Stimulated activated CD8-positive, alpha-beta memory T cell treated with anti-CD3 and anti-CD28 coated beads, Interleukin-7, amount 100 ng/mL, for 1 hour (primary cell): ENCODE results near the gene RTN3.
A peak's percentile ranks its signal among the peaks of the same experiment; 100 is the strongest.
"Not testable (repeated sequence)": the region's sequence is repeated elsewhere in the genome, so short reads cannot be mapped to it uniquely, and the experiment has no call there.

Experiments used
- DNase-seq, 2 donors: peaks; one replicate each; pipeline ENCODE4 v3.0.0-alpha.2; 2020; ENCODE audit warnings: low read depth in 2 of 2

The RTN3 gene

GRCh38 chr11:63768237-63769041 lies 87.1 kb downstream of the RTN3 start, which contains the start of gene ZFTA:
Gene ZFTA (minus strand): TSS chr11:63768775. CDS start chr11:63768622, 153 bp downstream.
- peak; percentile 39 to 54 for DNase-seq

- peak in 1 of 2 donors; percentile 9 for DNase-seq
Observed at GRCh38 chr11:63769042-63769713, 87.9 kb downstream of the RTN3 start.

- no peak for DNase-seq
Observed at GRCh38 chr11:63769714-63770455, 88.6 kb downstream of the RTN3 start.

- DNase-seq: no peak
Observed at GRCh38 chr11:63770763-63771162, 89.5 kb downstream of the RTN3 start.

- DNase-seq: not testable (repeated sequence)
Observed at GRCh38 chr11:63771741-63772318, 90.5 kb downstream of the RTN3 start.

- DNase-seq: no peak
Observed at GRCh38 chr11:63775191-63775590, 93.9 kb downstream of the RTN3 start.

GRCh38 chr11:63779039-63779438 lies 97.7 kb downstream of the RTN3 start:
- DNase-seq: no peak

- no peak for DNase-seq
Observed at GRCh38 chr11:63782749-63783148, 101.4 kb downstream of the RTN3 start.

- DNase-seq: no peak
Observed at GRCh38 chr11:63783925-63784592, 102.8 kb downstream of the RTN3 start.

- DNase-seq: no peak
Observed at GRCh38 chr11:63785823-63786222, 104.5 kb downstream of the RTN3 start.

GRCh38 chr11:63791495-63792167 lies 110.3 kb downstream of the RTN3 start:
- DNase-seq: no peak

- no peak for DNase-seq
Observed at GRCh38 chr11:63793161-63793560, 111.9 kb downstream of the RTN3 start.

- no peak for DNase-seq
Observed at GRCh38 chr11:63795066-63795465, 113.8 kb downstream of the RTN3 start.

GRCh38 chr11:63800921-63801320 lies 119.6 kb downstream of the RTN3 start:
- no peak for DNase-seq

- no peak for DNase-seq
Observed at GRCh38 chr11:63802637-63803414, 121.5 kb downstream of the RTN3 start.

GRCh38 chr11:63804259-63804658 lies 123.0 kb downstream of the RTN3 start:
- DNase-seq: no peak

GRCh38 chr11:63805844-63806415 lies 124.6 kb downstream of the RTN3 start:
- DNase-seq: no peak
